ENCODE results near the gene BAZ1B.

BAZ1B gene

DNA sequence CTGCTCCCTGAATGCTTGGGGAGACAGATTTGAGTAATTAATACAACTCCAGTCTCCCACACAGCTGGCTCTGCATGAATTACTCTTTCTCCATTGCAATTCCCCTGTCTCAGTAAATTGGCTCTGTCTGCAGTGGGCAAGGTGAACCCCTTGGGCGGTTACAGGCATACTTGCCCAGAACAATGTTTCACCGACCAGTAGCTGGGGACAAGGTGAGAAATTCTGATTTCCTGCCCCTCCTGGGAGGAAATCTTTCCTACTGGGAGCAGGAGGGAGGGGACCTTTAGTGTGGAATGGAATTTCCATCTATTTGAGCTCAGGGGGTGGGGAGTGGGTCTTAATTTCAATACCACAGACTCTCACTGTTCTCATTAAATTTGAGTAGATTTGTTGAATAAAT lies 130.7 kb downstream of the BAZ1B start:
- Histone ChIP-seq H3K4me3 (ENCODE audit: low read depth in 1 of 2, low read length in 2 of 2) (no peak overlapping the region), H2AFZ (ENCODE audit: low read depth, low read length) (no peak overlapping the region), H3K79me2 (ENCODE audit: insufficient read depth, low read length) (no peaks in the 10 kb centered on the region), H3K4me1 (ENCODE audit: insufficient read depth, low read length) (no peaks in the 10 kb centered on the region), H4K20me1 (ENCODE audit: insufficient read depth, low read length) (no peaks in the 10 kb centered on the region), H3K36me3 (ENCODE audit: insufficient read depth, low read length) (no peaks in the 10 kb centered on the region), H3K9me3 (ENCODE audit: insufficient read depth, low read length, severe bottlenecking) (peaks cover 16% of the 10 kb centered on the region), H3K9ac (ENCODE audit: low read depth, low read length) (no peak overlapping the region), H3K27ac (ENCODE audit: low read length) (no peak overlapping the region), H3K27me3 (ENCODE audit: insufficient read depth, low read length, poor library complexity) (no peaks in the 10 kb centered on the region), H3K4me2 (ENCODE audit: insufficient read depth, low read length) (no peak overlapping the region)
- DNase-seq (no peak), ATAC-seq (ENCODE audit: insufficient read depth, low read depth) (no peak)
- no peak for TF ChIP-seq EZH2 (IDR thresholded peaks at IDR 0.05; ENCODE audit: borderline replicate concordance, low read depth, low read length, severe bottlenecking)
- TF ChIP-seq, protein P1, sequence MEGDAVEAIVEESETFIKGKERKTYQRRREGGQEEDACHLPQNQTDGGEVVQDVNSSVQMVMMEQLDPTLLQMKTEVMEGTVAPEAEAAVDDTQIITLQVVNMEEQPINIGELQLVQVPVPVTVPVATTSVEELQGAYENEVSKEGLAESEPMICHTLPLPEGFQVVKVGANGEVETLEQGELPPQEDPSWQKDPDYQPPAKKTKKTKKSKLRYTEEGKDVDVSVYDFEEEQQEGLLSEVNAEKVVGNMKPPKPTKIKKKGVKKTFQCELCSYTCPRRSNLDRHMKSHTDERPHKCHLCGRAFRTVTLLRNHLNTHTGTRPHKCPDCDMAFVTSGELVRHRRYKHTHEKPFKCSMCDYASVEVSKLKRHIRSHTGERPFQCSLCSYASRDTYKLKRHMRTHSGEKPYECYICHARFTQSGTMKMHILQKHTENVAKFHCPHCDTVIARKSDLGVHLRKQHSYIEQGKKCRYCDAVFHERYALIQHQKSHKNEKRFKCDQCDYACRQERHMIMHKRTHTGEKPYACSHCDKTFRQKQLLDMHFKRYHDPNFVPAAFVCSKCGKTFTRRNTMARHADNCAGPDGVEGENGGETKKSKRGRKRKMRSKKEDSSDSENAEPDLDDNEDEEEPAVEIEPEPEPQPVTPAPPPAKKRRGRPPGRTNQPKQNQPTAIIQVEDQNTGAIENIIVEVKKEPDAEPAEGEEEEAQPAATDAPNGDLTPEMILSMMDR (IDR thresholded peaks at IDR 0.05; ENCODE audit: borderline replicate concordance, extremely low read depth, low read length, poor library complexity, severe bottlenecking), result no peak
